ENCODE results near the gene ZFYVE26.

- TF ChIP-seq YY1 (IDR thresholded peaks at IDR 0.05; ENCODE audit: insufficient read depth, insufficient read length) (no peak), ZNF274 (IDR thresholded peaks at IDR 0.05; ENCODE audit: low read depth, low read length) (no peak), SUZ12 (IDR thresholded peaks at IDR 0.05; ENCODE audit: extremely low read depth, insufficient read depth, insufficient read length) (no peak)
Observed at GRCh38 chr14:67719866-67720265, 96.5 kb downstream of the ZFYVE26 start.
